ENCODE measurements around the gene GAST.

DNA sequence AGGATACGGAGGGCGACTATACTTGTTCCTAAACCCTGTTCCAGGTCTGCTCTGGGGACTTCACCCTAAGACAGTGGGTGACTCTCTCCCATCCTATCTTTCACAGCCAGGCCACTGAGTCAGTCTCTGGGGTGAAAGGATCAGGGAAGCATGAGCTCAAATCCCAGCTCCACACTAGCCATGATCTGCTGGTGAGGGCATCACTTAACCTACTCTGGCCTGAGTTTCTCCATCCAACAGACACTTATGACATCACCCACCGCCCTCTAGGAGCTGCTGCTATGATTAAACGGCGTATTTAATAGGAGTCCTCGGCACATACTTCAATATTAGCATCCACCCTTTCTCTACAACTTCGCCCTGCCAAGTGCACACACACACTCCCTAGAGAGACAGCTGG, 10.1 kb downstream of the GAST start:
- TF ChIP-seq, protein P1, sequence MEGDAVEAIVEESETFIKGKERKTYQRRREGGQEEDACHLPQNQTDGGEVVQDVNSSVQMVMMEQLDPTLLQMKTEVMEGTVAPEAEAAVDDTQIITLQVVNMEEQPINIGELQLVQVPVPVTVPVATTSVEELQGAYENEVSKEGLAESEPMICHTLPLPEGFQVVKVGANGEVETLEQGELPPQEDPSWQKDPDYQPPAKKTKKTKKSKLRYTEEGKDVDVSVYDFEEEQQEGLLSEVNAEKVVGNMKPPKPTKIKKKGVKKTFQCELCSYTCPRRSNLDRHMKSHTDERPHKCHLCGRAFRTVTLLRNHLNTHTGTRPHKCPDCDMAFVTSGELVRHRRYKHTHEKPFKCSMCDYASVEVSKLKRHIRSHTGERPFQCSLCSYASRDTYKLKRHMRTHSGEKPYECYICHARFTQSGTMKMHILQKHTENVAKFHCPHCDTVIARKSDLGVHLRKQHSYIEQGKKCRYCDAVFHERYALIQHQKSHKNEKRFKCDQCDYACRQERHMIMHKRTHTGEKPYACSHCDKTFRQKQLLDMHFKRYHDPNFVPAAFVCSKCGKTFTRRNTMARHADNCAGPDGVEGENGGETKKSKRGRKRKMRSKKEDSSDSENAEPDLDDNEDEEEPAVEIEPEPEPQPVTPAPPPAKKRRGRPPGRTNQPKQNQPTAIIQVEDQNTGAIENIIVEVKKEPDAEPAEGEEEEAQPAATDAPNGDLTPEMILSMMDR (IDR thresholded peaks at IDR 0.05): no peak
- TF ChIP-seq EZH2 (IDR thresholded peaks at IDR 0.05): no peak
